Activated T-cell treated with anti-CD3 and anti-CD28 coated beads, Interleukin-2, amount 50 U/mL, for 72 hours (primary cell): Measurements from ENCODE around the gene PDGFC. TPM values are rescaled to one million over a fixed set of nuclear protein-coding genes. Genes with fewer than 3 reads are reported as not detected.
A peak's percentile ranks its signal among the peaks of the same experiment; 100 is the strongest.

ENCODE experiments used
- ATAC-seq, 2 donors: fragments of 150-1000 bp; cut with Tn5 transposase; replicated peaks in 1 of 2; 2 replicates each; pipeline ENCODE4 v1.10.0; 2021; ENCODE audit warnings: moderate library complexity in 2 of 2, mild to moderate bottlenecking in 1 of 2
- DNase-seq, 2 donors: peaks; one replicate each; pipeline ENCODE4 v3.0.0; 2021 to 2022; ENCODE audit warnings: mixed read lengths in 1 of 2
- H3K27ac Mint-ChIP-seq: one replicate; pipeline ENCODE4 v1.8.0; 2022; ENCODE audit warnings: mild to moderate bottlenecking, moderate library complexity, mixed read lengths
- H3K27me3 Mint-ChIP-seq: one replicate; pipeline ENCODE4 v1.8.0; 2022; ENCODE audit warnings: low read depth, mixed read lengths
- H3K36me3 Mint-ChIP-seq, 2 donors: one replicate each; pipeline ENCODE4 v1.8.0; 2022; ENCODE audit warnings: mixed read lengths in 2 of 2, mild to moderate bottlenecking in 1 of 2; ENCODE audit not compliant: insufficient read depth in 2 of 2
- H3K4me1 Mint-ChIP-seq: one replicate; pipeline ENCODE4 v1.8.0; 2022; ENCODE audit warnings: low read depth, mixed read lengths
- H3K4me3 Mint-ChIP-seq, 2 donors: one replicate each; pipeline ENCODE4 v1.8.0; 2022; ENCODE audit warnings: mild to moderate bottlenecking in 2 of 2, mixed read lengths in 2 of 2, moderate library complexity in 2 of 2
- H3K9me3 Mint-ChIP-seq, 2 donors: one replicate each; pipeline ENCODE4 v1.8.0; 2022; ENCODE audit warnings: mixed read lengths in 2 of 2
- total RNA-seq, 2 donors: library from RNA; stranded (reverse); gene quantifications; one replicate each; pipeline ENCODE4 v1.2.3, GENCODE V29; 2022

Gene PDGFC
- total RNA-seq, 2 donors from 2014 or later, result not detected

DNA sequence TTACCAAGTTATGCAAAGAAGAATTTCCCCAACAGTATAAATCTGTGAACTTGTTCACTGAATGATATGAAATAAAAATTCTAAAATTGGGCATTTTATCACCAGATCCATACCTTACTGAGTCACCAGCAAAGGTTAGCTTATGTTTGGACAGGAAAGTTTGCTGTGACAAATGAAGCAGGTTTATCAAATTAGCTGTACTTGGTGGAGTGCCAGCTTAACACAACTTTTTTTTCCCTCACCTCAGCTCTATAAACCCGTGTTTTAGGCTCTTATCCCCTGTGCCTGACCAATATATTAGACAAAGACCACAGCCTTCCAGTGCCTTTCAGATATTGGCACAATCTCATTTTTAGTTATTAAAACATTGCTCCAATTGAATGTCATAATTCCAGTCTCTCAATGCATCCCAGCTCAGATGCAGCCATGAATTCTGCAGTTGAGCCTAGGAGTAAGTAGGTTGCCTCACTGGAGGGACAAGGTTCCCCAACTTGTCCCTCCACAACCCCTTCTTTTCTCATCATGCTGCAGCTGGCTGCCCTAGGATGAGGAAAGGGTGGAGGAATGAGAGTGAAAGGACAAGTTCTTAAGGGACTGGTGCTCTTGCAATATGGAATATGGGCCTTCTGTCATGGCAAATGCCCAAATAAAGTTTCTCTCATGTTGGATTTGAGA is 27.0 kb upstream of the PDGFC start:
- Mint-ChIP-seq H3K4me1 (no peaks in the 10 kb centered on the region), H3K27ac (no peak overlapping the region), H3K9me3 (peaks cover 0 to 12% of the 10 kb centered on the region in 2 donors), H3K36me3 (peaks cover 0 to 1% of the 10 kb centered on the region in 2 donors), H3K4me3 (no peak overlapping the region), H3K27me3 (no peaks in the 10 kb centered on the region)
- DNase-seq (no peak), ATAC-seq (no peak)

- Mint-ChIP-seq H3K27me3 (no peaks in the 10 kb centered on the region), H3K9me3 (peaks cover 3 to 20% of the 10 kb centered on the region in 2 donors), H3K4me3 (no peak overlapping the region), H3K36me3 (peaks cover 0 to 4% of the 10 kb centered on the region in 2 donors), H3K27ac (no peak overlapping the region), H3K4me1 (no peaks in the 10 kb centered on the region)
- no peak for ATAC-seq
- no peak for DNase-seq
Measured at GRCh38 chr4:156992943-156993342, 21.3 kb upstream of the PDGFC start.

DNA sequence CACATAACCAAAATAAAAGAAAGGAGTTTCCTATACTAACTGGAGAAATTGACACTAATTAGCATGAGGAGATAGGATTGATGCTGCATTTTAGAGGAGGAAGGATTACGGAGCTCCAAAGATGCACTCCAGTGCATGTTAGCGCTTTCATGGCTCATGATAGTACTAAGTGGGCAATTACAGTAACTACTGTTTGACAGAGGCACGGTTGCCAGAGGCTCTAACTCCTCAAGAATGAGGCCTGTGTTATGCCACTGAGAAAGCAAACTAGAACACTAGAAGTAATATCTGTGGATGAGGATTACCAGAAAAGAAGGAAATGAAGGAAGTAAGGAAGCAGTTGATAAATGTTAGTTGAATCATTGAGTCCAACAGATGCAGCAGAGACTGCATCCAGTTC is 19.6 kb upstream of the PDGFC start:
- no peak overlapping the region for H3K27ac Mint-ChIP-seq
- ATAC-seq (no peak), DNase-seq (no peak)
- H3K4me1 Mint-ChIP-seq, result no peaks in the 10 kb centered on the region
- no peak overlapping the region for H3K4me3 Mint-ChIP-seq
- H3K27me3 Mint-ChIP-seq, result no peaks in the 10 kb centered on the region
- H3K36me3 Mint-ChIP-seq, result peaks cover 0 to 4% of the 10 kb centered on the region in 2 donors
- H3K9me3 Mint-ChIP-seq, result peaks cover 3 to 14% of the 10 kb centered on the region in 2 donors

DNA sequence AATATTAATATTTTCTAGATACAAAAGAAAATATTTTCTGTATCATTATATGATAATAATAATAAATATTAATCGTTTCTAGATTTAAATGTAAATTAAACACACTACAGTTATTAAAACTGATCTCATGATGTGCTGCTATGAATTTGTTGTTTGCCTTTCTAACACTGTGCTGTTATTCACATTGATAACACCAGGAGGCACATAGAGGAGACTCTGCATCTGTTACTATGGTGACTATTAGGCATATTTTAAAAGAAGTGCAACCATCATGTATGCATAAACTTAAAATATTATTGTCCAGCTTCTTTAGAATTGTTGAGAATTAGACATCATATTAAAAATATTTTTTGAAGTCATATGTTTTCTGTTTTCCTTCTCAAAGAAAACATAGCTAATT is 11.8 kb upstream of the PDGFC start:
- no peak for ATAC-seq
- Mint-ChIP-seq H3K27me3 (no peaks in the 10 kb centered on the region), H3K36me3 (no peaks in the 10 kb centered on the region), H3K4me3 (no peak overlapping the region), H3K27ac (no peak overlapping the region), H3K4me1 (no peaks in the 10 kb centered on the region), H3K9me3 (peaks cover 0 to 7% of the 10 kb centered on the region in 2 donors)
- no peak for DNase-seq

GRCh38 chr4:156981262-156981769 is 9.7 kb upstream of the PDGFC start:
- H3K36me3 Mint-ChIP-seq, result no peaks in the 10 kb centered on the region
- DNase-seq (no peak), ATAC-seq (no peak)
- H3K9me3 Mint-ChIP-seq, result peaks cover 0 to 4% of the 10 kb centered on the region in 2 donors
- no peaks in the 10 kb centered on the region for H3K4me1 Mint-ChIP-seq
- H3K4me3 Mint-ChIP-seq, result no peak overlapping the region
- no peak overlapping the region for H3K27ac Mint-ChIP-seq
- H3K27me3 Mint-ChIP-seq, result no peaks in the 10 kb centered on the region

GRCh38 chr4:156977435-156978160 is 6.0 kb upstream of the PDGFC start:
- DNase-seq (no peak), ATAC-seq (no peak)
- Mint-ChIP-seq H3K27ac (no peak overlapping the region), H3K27me3 (peaks cover 13% of the 10 kb centered on the region), H3K36me3 (no peaks in the 10 kb centered on the region), H3K4me3 (no peak overlapping the region), H3K4me1 (no peaks in the 10 kb centered on the region), H3K9me3 (no peaks in the 10 kb centered on the region)

- DNase-seq (no peak), ATAC-seq (no peak)
- H3K27ac Mint-ChIP-seq, result no peak overlapping the region
- peaks cover 16% of the 10 kb centered on the region for H3K27me3 Mint-ChIP-seq
- no peaks in the 10 kb centered on the region for H3K36me3 Mint-ChIP-seq
- H3K4me3 Mint-ChIP-seq, result no peak overlapping the region
- H3K4me1 Mint-ChIP-seq, result no peaks in the 10 kb centered on the region
- no peaks in the 10 kb centered on the region for H3K9me3 Mint-ChIP-seq
Measured at GRCh38 chr4:156976147-156976546, 4.5 kb upstream of the PDGFC start.

DNA sequence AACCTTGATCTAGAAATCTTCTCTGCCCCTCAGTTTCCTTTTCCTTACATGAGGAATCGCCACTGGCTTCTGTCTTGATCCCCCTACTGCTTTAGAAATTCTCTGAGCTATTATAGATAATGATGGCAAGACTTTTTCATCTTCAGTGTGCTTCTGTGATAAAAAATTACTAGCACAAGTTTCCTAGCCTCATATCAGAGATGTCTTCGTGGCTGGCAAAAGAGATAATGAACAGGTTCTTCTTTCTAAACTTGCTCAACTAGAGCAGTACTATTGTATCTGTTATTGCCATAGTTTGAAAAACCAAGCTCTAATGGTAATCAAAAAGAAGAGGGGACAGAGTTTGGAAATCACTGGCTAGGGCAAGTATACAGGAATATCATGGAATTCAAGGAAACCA is 4.1 kb upstream of the PDGFC start:
- DNase-seq, result no peak
- peaks cover under 1 to 2% of the 10 kb centered on the region in 2 donors for H3K36me3 Mint-ChIP-seq
- H3K27me3 Mint-ChIP-seq, result peaks cover 20% of the 10 kb centered on the region
- H3K4me1 Mint-ChIP-seq, result peaks cover 2% of the 10 kb centered on the region
- H3K4me3 Mint-ChIP-seq, result no peak overlapping the region
- ATAC-seq, result no peak
- H3K9me3 Mint-ChIP-seq, result no peaks in the 10 kb centered on the region
- no peak overlapping the region for H3K27ac Mint-ChIP-seq

- no peak overlapping the region for H3K27ac Mint-ChIP-seq
- H3K4me3 Mint-ChIP-seq, result no peak overlapping the region
- no peak for ATAC-seq
- peaks cover 8% of the 10 kb centered on the region for H3K4me1 Mint-ChIP-seq
- H3K36me3 Mint-ChIP-seq, result peaks cover 2% of the 10 kb centered on the region in 2 donors
- H3K9me3 Mint-ChIP-seq, result no peaks in the 10 kb centered on the region
- no peak for DNase-seq
- H3K27me3 Mint-ChIP-seq, result peaks cover 34% of the 10 kb centered on the region
Measured at GRCh38 chr4:156974264-156974663, 2.7 kb upstream of the PDGFC start.

- no peak for DNase-seq
- Mint-ChIP-seq H3K27me3 (peaks cover 44% of the 10 kb centered on the region), H3K4me1 (peaks cover 8% of the 10 kb centered on the region), H3K27ac (no peak overlapping the region), H3K9me3 (peaks cover 0 to 4% of the 10 kb centered on the region in 2 donors), H3K4me3 (peak overlapping the region; percentile 22 to 39), H3K36me3 (peaks cover 5 to 6% of the 10 kb centered on the region in 2 donors)
- no peak for ATAC-seq
Measured at GRCh38 chr4:156972379-156973015, 898 bp upstream of the PDGFC start.

DNA sequence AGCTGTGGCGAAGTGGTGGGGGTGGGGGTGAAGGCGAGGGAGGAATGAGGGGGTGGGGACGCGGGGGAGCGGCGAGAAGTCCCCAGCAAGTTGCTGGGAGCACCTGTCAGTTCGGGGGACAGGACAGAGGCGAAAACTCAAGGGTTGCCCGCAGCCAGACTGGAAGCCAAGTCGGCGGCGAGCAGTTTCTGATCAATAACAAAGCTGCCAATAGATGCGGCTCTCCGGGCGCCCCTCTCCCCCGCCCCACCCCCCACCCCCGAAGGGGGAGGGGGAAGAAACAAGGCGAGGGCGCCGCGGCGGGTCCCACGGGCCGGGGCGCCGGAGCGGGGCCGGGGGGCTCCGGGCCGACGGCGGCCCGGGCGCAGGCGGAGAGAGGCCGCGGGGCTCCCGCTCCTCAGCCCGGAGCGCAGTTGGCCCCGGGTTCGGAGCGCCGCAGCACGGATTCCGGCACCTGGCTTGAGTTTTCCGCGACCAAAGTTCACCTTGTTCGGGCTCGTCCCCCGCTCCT is 379 bp downstream of the PDGFC start:
- ATAC-seq (peak; percentile 11 to 31), DNase-seq (no peak)
- Mint-ChIP-seq H3K36me3 (peaks cover 5 to 6% of the 10 kb centered on the region in 2 donors), H3K9me3 (peaks cover 1 to 5% of the 10 kb centered on the region in 2 donors), H3K4me1 (peaks cover 8% of the 10 kb centered on the region), H3K27me3 (peaks cover 50% of the 10 kb centered on the region), H3K4me3 (peak overlapping the region; percentile 64 to 75), H3K27ac (no peak overlapping the region)

- Mint-ChIP-seq H3K36me3 (peaks cover 5 to 6% of the 10 kb centered on the region in 2 donors), H3K4me3 (peak overlapping the region; percentile 64 to 75), H3K4me1 (peaks cover 8% of the 10 kb centered on the region), H3K27ac (no peak overlapping the region), H3K27me3 (peaks cover 50% of the 10 kb centered on the region), H3K9me3 (peaks cover 1 to 5% of the 10 kb centered on the region in 2 donors)
- no peak for ATAC-seq
- no peak for DNase-seq
Measured at GRCh38 chr4:156970501-156971164, 966 bp downstream of the PDGFC start.
